Left ventricle myocardium superior (tissue), 1 donor: ENCODE measurements around the gene EPHA10. TPM values are rescaled to one million over a fixed set of nuclear protein-coding genes. Genes with fewer than 3 reads are reported as not detected.
"Not testable (repeated sequence)": the region's sequence is repeated elsewhere in the genome, so short reads cannot be mapped to it uniquely, and the experiment has no call there.

Source experiments
- ATAC-seq: fragments of 200-7000 bp; cut with Tn5 transposase; one replicate; pipeline ENCODE4 v1.9.1; 2020; ENCODE audit warnings: mild to moderate bottlenecking, moderate library complexity
- DNase-seq: peaks from one replicate; pipeline ENCODE4 v3.0.0-alpha.2; 2020
- intact Hi-C: fragments of 100-400 bp; cut with micrococcal nuclease; formaldehyde crosslinking; loops from one replicate; pipeline ENCODE4 v1.11.0; 2022
- total RNA-seq: library from RNA; stranded (reverse); fragmentation: NEBNext Ultra II Directional; extraction: Animal tissue kit (Norgen Biotek cat#: 25700); gene quantifications from one replicate; pipeline ENCODE4 v1.2.1, GENCODE V29; 2021
- donor health status: DM: no; HTN: yes; CAD: no; lungs with severe emphysema.

The EPHA10 gene
- total RNA-seq, 1 donor from 2014 or later, result 0.10 TPM

- intact Hi-C loops, result no loop called here
- DNase-seq (no peak), ATAC-seq (no peak)
Observed at GRCh38 chr1:37688926-37689325, 76.0 kb downstream of the EPHA10 start.

- intact Hi-C loops, DNase-seq: not testable (repeated sequence)
Observed at GRCh38 chr1:37687764-37688163, 77.2 kb downstream of the EPHA10 start.

GRCh38 chr1:37685722-37686121, 79.2 kb downstream of the EPHA10 start:
- intact Hi-C loops, result no loop called here
- DNase-seq, result no peak
- no peak for ATAC-seq

More at GRCh38 chr1:37687764-37688163, 77.2 kb downstream of the EPHA10 start:
- ATAC-seq, result not testable (repeated sequence)

- not testable (repeated sequence) for DNase-seq, ATAC-seq
- intact Hi-C loops, result loop anchor here (5.0 kb wide), 1 partner anchor 227 kb away; no protein-coding TSS in a partner anchor
Observed at GRCh38 chr1:37684182-37684581, 80.7 kb downstream of the EPHA10 start.

- DNase-seq, result peak; percentile 69
Observed at GRCh38 chr1:37682334-37682987, 82.5 kb downstream of the EPHA10 start.

GRCh38 chr1:37680933-37681332, 84.0 kb downstream of the EPHA10 start:
- no peak for ATAC-seq
- intact Hi-C loops, result loop anchor here (5.0 kb wide), 1 partner anchor 224 kb away; no protein-coding TSS in a partner anchor
- no peak for DNase-seq

More at GRCh38 chr1:37682334-37682987, 82.5 kb downstream of the EPHA10 start:
- peak; percentile 68 for ATAC-seq
- intact Hi-C loops, result loop anchor here (5.0 kb wide), 1 partner anchor 225 kb away; no protein-coding TSS in a partner anchor

- DNase-seq, result no peak
- intact Hi-C loops, result no loop called here
- no peak for ATAC-seq
Observed at GRCh38 chr1:37677808-37678207, 87.1 kb downstream of the EPHA10 start.

GRCh38 chr1:37677143-37677439, 87.8 kb downstream of the EPHA10 start:
- intact Hi-C loops, result no loop called here
- DNase-seq, result no peak
- no peak for ATAC-seq

- DNase-seq (no peak), ATAC-seq (no peak)
- intact Hi-C loops, result no loop called here
Observed at GRCh38 chr1:37676281-37677142, 88.4 kb downstream of the EPHA10 start.

GRCh38 chr1:37673920-37674319, 91.0 kb downstream of the EPHA10 start:
- DNase-seq (no peak), ATAC-seq (no peak)
- intact Hi-C loops, result no loop called here

- ATAC-seq (no peak), DNase-seq (no peak)
- intact Hi-C loops, result no loop called here
Observed at GRCh38 chr1:37672136-37672870, 92.6 kb downstream of the EPHA10 start.

GRCh38 chr1:37671261-37671660, 93.7 kb downstream of the EPHA10 start:
- ATAC-seq, result no peak
- intact Hi-C loops, result no loop called here
- DNase-seq, result no peak

- intact Hi-C loops, result no loop called here
Observed at GRCh38 chr1:37670133-37670532, 94.8 kb downstream of the EPHA10 start.

GRCh38 chr1:37667023-37667671, 97.8 kb downstream of the EPHA10 start:
- intact Hi-C loops, result no loop called here
- ATAC-seq (no peak), DNase-seq (no peak)

More at GRCh38 chr1:37670133-37670532, 94.8 kb downstream of the EPHA10 start:
- no peak for ATAC-seq
- no peak for DNase-seq

GRCh38 chr1:37666241-37666867, 98.6 kb downstream of the EPHA10 start:
- intact Hi-C loops, result no loop called here
- ATAC-seq, result no peak
- no peak for DNase-seq
